Activated CD8-positive, alpha-beta memory T cell treated with anti-CD3 and anti-CD28 coated beads, Interleukin-2, amount 50 U/mL, for 24 hours (primary cell): ENCODE measurements around the gene CCDC39.
"Not testable (repeated sequence)": the region's sequence is repeated elsewhere in the genome, so short reads cannot be mapped to it uniquely, and the experiment has no call there.

Experiments
- DNase-seq: peaks from one replicate; pipeline ENCODE4 v3.0.0-alpha.2; 2020; ENCODE audit errors: extremely low read depth

The CCDC39 gene

DNA sequence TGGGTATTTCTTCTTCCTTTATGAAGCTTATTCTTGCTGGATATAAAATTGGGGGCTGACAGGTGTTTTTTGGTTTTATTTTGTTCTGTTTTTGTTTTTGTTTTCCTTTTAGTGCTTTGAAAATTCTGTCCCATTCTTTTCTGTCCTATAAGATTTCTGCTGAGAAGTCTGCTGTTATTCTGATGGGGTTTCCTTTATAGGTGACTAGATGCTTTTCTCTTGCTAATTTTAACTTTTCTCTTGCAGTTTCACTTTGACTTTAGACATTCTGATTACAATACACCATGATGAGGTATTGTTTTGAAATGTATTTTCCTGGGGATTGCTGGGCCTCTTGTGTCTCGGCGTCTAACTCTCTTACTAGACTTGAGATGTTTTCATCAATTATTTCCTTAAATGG lies 54.6 kb downstream of the CCDC39 start:
- no peak for DNase-seq

DNA sequence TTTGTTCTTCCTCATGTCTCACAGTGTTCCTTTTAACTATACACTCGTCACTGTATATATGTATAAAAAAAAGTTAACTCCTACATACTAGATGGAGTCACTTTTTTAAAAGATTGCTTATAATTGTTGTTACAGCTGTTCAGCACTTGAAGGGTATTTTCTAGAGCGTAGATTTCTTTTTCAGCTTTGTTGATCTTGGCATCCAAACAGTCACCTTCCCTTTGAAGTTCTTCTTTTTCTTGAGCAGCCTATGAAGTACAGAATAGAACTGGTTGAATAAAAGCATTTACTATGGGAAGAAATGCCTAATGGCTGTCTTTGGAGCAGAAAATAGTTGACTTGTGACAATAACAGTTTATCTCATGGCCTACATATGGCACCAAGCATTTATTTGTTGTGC lies 59.6 kb downstream of the CCDC39 start:
- no peak for DNase-seq

GRCh38 chr3:180618563-180618962 lies 60.7 kb downstream of the CCDC39 start:
- not testable (repeated sequence) for DNase-seq

- no peak for DNase-seq
Observed at GRCh38 chr3:180617049-180617448, 62.2 kb downstream of the CCDC39 start.

GRCh38 chr3:180615954-180616353 lies 63.3 kb downstream of the CCDC39 start:
- DNase-seq, result no peak

DNA sequence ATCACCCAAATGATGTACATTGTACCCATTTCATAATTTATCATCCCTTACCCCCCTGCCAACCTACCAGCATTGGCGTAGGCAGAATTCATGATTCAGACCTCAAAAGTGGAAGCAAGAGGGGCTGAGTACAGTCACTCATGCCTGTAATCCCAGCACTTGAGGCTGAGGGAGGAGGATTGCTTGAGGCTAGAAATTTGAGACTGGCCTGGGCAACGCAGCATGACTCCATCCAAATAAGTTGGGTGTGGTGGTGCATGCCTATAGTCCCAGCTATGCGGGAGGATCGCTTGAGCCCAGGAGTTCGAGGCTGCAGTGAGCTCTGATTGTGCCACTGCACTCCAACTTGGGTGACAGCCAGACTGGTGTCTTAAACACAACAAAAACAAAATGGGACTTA lies 66.9 kb downstream of the CCDC39 start:
- DNase-seq, result no peak

DNA sequence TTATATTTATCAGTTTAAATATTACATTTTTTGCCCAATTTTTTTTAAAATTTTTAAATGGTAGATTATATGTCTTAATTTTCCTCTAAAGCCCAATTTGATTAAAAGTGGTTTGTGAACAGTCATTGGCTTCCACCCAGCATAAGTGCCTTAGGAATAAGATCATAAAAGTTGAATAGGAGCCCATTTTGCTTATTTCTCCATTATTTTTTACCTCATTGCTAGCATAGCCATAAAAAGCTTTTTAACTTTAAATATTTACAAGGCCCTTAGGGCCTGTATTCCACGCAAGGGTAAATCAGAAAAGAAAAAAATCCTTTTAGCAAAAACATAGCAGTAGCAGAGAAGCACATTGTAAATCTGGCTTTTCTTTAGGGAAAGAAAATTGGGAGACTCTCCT lies 68.3 kb downstream of the CCDC39 start:
- no peak for DNase-seq

- peak; percentile 86 for DNase-seq
Observed at GRCh38 chr3:180601688-180602666, 77.3 kb downstream of the CCDC39 start, which contains the start of gene TTC14. Gene TTC14 (plus strand): TSS chr3:180602163. CDS start chr3:180602262, 99 bp downstream.

GRCh38 chr3:180600473-180600872 lies 78.8 kb downstream of the CCDC39 start:
- DNase-seq, result no peak

DNA sequence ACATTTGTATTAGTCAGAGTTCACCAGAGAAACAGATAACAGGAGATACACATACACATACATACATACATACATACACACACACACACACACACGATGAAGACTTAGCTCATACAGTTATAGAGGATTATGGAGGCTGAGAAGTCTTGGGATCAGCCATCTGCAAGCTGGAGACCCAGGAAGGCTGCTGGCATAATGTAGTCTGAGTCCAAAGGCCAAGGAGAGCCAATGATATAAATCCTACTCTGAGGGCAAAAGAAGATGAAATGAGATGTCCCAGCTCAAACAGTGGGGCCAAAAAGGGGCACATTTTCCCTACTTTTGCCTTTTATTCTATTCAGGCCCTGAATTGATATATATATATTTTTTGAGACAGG lies 83.7 kb downstream of the CCDC39 start:
- DNase-seq, result no peak

GRCh38 chr3:180594631-180595558 lies 84.4 kb downstream of the CCDC39 start:
- DNase-seq, result no peak

GRCh38 chr3:180593631-180594030 lies 85.7 kb downstream of the CCDC39 start:
- not testable (repeated sequence) for DNase-seq

DNA sequence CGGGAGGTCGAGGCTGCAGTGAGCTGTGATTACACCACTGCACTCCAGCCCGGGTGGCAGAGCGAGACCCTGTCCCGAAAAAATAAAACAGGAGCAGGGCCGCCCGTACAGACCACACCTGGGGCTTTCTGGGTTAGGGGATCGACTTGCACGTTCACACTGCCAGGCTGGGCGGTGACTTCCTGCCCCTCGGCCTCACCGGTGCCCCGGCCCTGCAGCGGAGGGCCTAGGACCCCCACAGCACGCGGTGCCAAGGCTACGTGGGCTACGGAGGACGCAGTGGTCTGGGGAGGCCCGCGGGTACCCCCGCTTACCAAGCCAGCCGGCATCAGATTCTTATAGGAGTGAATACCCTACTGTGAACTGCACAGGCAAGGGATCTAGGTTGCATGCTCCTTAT lies 88.9 kb downstream of the CCDC39 start:
- no peak for DNase-seq

DNA sequence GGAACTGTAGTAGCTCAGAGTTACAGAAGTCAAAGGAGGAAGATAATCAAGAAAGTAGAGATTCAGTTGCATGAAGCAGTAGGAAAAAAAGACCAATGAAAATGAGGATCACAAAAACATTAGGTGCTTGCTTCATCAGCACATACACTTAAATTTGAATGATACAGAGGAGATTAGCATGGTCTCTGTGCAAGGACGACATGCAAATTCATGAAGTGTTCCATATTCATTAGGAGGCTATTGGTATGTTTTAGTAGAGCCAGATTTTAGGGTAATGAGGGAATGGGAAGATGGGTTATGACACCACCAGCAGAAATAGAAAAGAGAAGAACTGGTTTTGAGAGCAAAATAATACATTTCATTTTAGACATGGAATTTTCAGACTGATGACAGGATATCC lies 98.4 kb downstream of the CCDC39 start:
- no peak for DNase-seq

DNA sequence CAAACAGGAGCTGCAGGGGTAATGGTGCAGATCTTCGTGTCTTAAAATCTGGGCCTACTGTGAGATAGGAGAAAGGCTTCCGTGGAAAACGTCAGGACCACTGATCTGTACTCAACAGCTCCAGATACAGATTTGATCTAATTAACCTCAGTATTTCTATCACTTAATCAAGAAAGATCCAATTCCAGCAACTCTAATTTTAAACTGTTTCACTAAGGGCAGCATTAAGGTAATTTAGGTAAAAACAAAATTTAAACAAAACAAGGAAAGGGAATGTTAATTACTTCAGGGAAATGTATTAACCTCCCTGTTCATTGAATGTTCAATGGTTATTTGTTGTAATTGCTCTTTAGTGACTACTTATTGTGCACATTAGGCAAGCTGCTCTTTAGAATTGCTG lies 103.7 kb downstream of the CCDC39 start:
- DNase-seq, result no peak

DNA sequence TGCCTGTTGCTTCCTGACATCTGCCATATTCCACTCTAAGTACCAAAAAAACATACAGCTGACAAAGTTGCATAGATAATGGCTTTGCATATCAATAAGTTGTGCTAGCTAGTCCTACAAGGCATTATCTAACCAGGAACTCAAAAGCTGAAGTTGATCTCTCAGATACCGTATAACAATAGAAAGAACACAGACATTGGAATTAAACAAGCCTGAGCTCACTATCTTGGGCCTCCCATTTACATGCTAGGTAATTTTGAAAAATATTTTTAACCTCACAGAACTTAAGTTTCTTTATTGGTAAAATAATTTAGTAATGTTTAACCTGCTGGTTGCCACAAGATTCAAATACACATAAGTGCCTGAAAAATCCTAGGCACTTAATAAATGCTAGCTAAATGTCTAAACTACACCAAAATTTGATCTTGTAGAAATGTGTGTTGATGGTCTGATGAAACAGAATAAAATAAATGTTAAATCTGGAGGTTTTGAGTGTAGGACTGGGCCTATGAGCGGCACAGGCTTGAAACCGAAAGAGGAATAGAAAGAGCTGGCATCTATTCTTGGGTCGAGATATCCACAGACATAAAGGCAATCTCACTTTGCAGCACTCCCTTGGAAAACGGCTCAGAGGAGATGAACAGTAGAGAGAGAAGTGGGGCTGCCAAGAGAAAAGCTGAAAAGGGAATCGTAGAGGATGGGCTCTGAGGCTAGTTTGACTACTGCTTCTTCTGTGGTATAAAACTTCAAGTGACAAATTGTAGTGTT lies 107.3 kb downstream of the CCDC39 start:
- no peak for DNase-seq

DNA sequence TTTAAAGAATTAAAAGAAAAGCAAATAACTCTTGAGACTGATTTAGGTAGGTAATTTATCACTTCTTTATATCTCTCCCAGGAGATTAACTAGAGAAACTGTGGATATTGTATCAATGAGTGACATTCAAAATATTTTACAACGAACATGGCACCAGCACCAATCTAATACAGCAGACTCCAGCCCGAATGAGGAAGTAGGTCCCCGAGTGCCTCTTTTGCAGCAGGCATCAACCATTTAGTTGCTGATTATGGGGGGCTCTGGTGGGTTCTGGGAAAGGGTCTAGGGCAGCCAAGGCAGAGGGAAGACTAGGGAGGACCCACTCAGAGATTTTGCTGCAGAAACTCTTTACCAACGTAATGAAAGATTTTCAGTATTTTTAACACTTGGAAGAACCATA lies 109.1 kb downstream of the CCDC39 start:
- DNase-seq, result no peak

DNA sequence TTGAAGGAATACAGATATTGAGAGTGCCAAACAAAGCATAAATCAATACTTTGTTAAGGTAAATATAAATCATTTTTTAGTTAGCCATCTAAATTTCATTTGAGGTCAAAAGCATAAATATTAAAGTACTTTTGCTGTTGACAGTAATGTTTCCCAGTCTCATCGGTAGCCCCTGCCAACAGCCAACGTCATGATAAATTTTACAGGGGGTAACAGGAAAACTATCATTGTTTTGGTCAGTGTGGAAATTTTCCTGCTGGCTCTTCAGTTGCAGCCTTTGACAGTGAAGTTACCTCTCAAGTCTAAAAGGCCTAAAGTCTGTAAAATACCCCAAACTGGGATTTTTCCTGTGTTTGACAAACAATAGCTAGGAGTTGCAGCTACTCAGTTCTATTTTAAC lies 114.6 kb downstream of the CCDC39 start:
- DNase-seq, result no peak
